ENCODE data around the gene KCNK5.

DNA sequence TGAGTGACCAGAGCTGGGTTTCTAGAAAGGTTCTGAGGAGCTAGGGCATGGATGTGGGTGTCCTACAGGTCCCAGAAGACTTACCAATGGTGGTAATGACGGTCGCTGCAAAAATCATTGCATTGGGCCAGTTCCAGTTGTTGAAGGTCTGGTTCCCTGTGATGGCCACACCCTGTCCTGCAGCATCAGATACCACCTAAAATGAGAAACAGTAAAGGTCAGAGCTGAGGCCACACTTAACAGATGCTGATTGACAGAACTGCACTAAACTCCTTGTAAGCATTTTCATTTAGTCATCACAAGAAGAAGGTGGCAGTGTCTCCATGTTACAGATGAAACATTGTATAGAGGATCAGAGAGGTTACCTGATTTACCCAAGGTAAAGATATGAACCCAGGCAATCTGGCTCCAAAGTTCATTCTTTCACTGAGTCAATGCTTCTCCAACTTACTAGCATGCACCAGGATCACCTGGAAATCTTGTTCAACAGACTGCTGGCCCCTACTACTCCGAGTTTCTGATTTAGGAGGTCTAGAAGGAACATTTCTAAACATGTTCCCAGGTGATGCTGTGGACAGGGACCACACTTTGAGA lies 33.4 kb downstream of the KCNK5 start:
- TF ChIP-seq, protein P1, sequence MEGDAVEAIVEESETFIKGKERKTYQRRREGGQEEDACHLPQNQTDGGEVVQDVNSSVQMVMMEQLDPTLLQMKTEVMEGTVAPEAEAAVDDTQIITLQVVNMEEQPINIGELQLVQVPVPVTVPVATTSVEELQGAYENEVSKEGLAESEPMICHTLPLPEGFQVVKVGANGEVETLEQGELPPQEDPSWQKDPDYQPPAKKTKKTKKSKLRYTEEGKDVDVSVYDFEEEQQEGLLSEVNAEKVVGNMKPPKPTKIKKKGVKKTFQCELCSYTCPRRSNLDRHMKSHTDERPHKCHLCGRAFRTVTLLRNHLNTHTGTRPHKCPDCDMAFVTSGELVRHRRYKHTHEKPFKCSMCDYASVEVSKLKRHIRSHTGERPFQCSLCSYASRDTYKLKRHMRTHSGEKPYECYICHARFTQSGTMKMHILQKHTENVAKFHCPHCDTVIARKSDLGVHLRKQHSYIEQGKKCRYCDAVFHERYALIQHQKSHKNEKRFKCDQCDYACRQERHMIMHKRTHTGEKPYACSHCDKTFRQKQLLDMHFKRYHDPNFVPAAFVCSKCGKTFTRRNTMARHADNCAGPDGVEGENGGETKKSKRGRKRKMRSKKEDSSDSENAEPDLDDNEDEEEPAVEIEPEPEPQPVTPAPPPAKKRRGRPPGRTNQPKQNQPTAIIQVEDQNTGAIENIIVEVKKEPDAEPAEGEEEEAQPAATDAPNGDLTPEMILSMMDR (IDR thresholded peaks at IDR 0.05) = no peak
- no peak for TF ChIP-seq POLR2A (IDR thresholded peaks at IDR 0.05)
